ENCODE measurements around the gene SOX6.

The SOX6 gene

GRCh38 chr11:15985127-15985859 lies 371.1 kb downstream of the SOX6 start:
- DNase-seq: no peak

GRCh38 chr11:15981292-15981691 lies 375.1 kb downstream of the SOX6 start:
- no peak for DNase-seq

- DNase-seq: no peak
Observed at GRCh38 chr11:15977116-15977515, 379.2 kb downstream of the SOX6 start.

GRCh38 chr11:15976433-15977045 lies 379.8 kb downstream of the SOX6 start:
- no peak for DNase-seq

- no peak for DNase-seq
Observed at GRCh38 chr11:15975742-15976141, 380.6 kb downstream of the SOX6 start.

- peak; percentile 40 for DNase-seq
Observed at GRCh38 chr11:15972838-15973237, 383.5 kb downstream of the SOX6 start.

GRCh38 chr11:15971215-15971546 lies 385.2 kb downstream of the SOX6 start:
- no peak for DNase-seq

- DNase-seq: no peak
Observed at GRCh38 chr11:15970506-15971214, 385.7 kb downstream of the SOX6 start.

- no peak for DNase-seq
Observed at GRCh38 chr11:15969701-15970329, 386.5 kb downstream of the SOX6 start.

GRCh38 chr11:15969281-15969680 lies 387.1 kb downstream of the SOX6 start:
- peak; percentile 46 for DNase-seq

- DNase-seq: no peak
Observed at GRCh38 chr11:15968461-15969130, 387.8 kb downstream of the SOX6 start.

- no peak for DNase-seq
Observed at GRCh38 chr11:15967966-15968365, 388.4 kb downstream of the SOX6 start.

GRCh38 chr11:15967166-15967565 lies 389.2 kb downstream of the SOX6 start:
- DNase-seq: peak; percentile 50

GRCh38 chr11:15965562-15966250 lies 390.6 kb downstream of the SOX6 start:
- DNase-seq: no peak

- no peak for DNase-seq
Observed at GRCh38 chr11:15963266-15963665, 393.1 kb downstream of the SOX6 start.

GRCh38 chr11:15958910-15959309 lies 397.4 kb downstream of the SOX6 start:
- DNase-seq: no peak

GRCh38 chr11:15957234-15957633 lies 399.1 kb downstream of the SOX6 start:
- no peak for DNase-seq

- no peak for DNase-seq
Observed at GRCh38 chr11:15956302-15956701, 400.0 kb downstream of the SOX6 start.

- DNase-seq: no peak
Observed at GRCh38 chr11:15955595-15955994, 400.8 kb downstream of the SOX6 start.

GRCh38 chr11:15947681-15948648 lies 408.4 kb downstream of the SOX6 start:
- DNase-seq: no peak

GRCh38 chr11:15945726-15946125 lies 410.6 kb downstream of the SOX6 start:
- no peak for DNase-seq
